GM21526 (cell line): ENCODE data around the gene RAB37.
A peak's percentile ranks its signal among the peaks of the same experiment; 100 is the strongest.

ENCODE experiments used
- ATAC-seq: cut with Tn5 transposase; IDR thresholded peaks from one replicate; pipeline ENCODE4 v1.9.1; 2021; ENCODE audit warnings: moderate library complexity; ENCODE audit not compliant: unreplicated experiment, low FRiP score

The RAB37 gene

GRCh38 chr17:74776990-74777389, 39.9 kb downstream of the RAB37 start:
- ATAC-seq = no peak

- ATAC-seq = no peak
Measured at GRCh38 chr17:74777901-74778515, 41.0 kb downstream of the RAB37 start.

GRCh38 chr17:74778960-74779359, 41.9 kb downstream of the RAB37 start:
- ATAC-seq = no peak

- ATAC-seq = no peak
Measured at GRCh38 chr17:74779501-74779900, 42.4 kb downstream of the RAB37 start.

- ATAC-seq = peak; percentile 46
Measured at GRCh38 chr17:74779948-74780400, 42.9 kb downstream of the RAB37 start.

- ATAC-seq = no peak
Measured at GRCh38 chr17:74780443-74781238, 43.6 kb downstream of the RAB37 start.

GRCh38 chr17:74782571-74782970, 45.5 kb downstream of the RAB37 start:
- ATAC-seq = no peak

- no peak for ATAC-seq
Measured at GRCh38 chr17:74784125-74784810, 47.2 kb downstream of the RAB37 start.

- no peak for ATAC-seq
Measured at GRCh38 chr17:74785096-74785980, 48.3 kb downstream of the RAB37 start.

GRCh38 chr17:74785981-74786360, 48.9 kb downstream of the RAB37 start:
- ATAC-seq = no peak

GRCh38 chr17:74786431-74787055, 49.5 kb downstream of the RAB37 start:
- ATAC-seq = no peak

GRCh38 chr17:74790161-74791058, 53.4 kb downstream of the RAB37 start:
- no peak for ATAC-seq

- ATAC-seq = no peak
Measured at GRCh38 chr17:74792586-74793105, 55.6 kb downstream of the RAB37 start.

GRCh38 chr17:74795327-74796020, 58.4 kb downstream of the RAB37 start:
- no peak for ATAC-seq

GRCh38 chr17:74796211-74796610, 59.2 kb downstream of the RAB37 start:
- ATAC-seq = no peak

- no peak for ATAC-seq
Measured at GRCh38 chr17:74796866-74797265, 59.8 kb downstream of the RAB37 start.
